NCI-H2196 treated with DMSO at 0.1 percent for 48 hours (cell line): ENCODE results near the gene ABCA1.
"Not testable (repeated sequence)": the region's sequence is repeated elsewhere in the genome, so short reads cannot be mapped to it uniquely, and the experiment has no call there.

ENCODE experiments used
- DNase-seq: peaks from one replicate; lab custom pipeline; 2025; ENCODE audit not compliant: unreplicated experiment; lab: John Stamatoyannopoulos, UW

ABCA1 gene

GRCh38 chr9:104774831-104775573 is 153.0 kb downstream of the ABCA1 start:
- no peak for DNase-seq

GRCh38 chr9:104774132-104774531 is 153.8 kb downstream of the ABCA1 start:
- no peak for DNase-seq

DNA sequence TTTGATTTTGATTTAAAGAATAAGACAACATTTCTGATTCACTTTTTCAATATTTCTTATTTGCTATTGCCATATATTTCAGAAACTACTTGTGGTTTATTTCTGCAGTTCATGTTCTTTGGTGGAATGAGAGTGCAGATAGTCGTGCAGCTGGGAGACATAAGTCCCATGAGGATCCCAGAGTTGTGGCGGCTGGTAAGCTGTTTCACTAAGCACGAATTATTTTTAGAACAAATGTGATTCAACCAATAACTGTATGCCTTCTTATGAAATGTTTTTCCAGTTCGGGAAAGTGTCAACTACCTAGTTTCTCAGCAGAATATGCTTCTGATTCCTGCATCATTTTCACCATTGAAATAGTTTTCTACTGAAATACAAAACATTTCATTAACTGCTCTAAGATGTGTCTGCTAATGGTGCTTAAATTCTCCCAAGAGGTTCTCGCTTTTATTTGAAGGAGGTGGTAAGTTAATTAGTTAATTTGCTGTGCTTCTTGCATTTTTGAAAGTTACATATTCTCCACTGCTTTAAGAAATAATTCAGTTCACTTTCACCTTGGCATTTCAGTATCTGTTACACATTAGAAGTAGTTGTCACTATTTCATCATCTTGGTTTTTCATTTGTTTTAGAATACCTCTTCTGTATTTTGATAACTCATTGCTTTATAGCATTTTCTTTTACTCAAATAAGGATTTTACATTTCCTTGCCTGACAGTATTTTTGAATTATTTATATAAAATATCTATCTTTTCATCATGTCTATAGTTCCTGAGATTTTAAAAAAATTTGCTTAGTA is 155.0 kb downstream of the ABCA1 start:
- no peak for DNase-seq

DNA sequence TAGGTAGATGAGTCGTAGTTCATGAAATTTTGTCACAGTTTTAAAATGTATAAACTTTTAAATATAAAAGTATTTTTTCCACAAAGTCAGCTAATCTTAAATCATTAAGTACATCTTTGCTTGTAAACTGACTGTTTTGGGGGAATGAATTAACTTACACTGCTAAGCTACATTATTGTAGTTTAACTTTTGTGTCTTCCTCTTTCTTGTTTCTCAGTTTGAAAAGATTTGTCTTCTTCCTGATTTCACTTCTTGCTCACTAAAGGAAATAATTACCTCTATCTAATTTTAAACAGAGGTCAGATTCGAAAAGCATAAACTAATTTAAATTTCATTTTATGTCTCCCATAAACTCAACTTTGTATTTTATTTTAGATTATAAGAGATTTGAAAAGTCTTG is 158.3 kb downstream of the ABCA1 start:
- no peak for DNase-seq

DNA sequence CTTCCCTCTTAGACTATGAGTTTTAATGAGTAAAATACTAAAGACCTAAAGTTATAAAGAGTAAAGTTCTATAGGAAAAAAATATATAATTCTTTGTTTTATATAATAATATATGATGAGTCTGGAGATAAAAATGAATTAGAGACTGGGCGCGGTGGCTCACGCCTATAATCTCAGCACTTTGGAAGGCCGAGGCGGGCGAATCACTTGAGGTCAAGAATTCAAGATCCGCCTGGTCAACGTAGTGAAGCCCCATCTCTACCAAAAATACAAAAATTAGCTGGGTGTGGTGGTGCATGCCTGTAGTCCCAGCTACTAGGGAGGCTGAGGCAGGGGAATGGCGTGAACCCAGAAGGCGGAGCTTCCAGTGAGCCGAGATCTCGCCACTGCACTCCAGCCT is 158.9 kb downstream of the ABCA1 start:
- not testable (repeated sequence) for DNase-seq

DNA sequence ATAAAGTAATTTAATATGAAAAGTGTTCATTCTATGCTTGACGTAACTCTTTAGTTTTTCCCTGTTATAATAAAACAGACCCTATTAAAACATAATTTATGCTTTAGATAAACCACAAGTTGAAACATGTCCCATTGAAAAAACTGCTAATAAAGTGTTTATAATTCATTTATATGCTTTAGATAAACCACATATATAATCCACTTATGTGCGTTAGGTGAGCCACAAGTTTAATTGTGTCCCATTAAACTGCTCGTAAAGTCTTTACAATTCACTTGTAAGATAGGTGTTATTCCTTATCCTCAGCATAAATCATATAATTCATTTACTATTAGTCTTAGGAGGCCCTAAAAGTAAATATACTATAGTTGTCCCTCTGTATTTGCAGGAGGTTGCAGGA is 160.4 kb downstream of the ABCA1 start:
- DNase-seq, result no peak

GRCh38 chr9:104766025-104766424 is 161.9 kb downstream of the ABCA1 start:
- DNase-seq, result no peak

- DNase-seq, result no peak
Observed at GRCh38 chr9:104765138-104765537, 162.8 kb downstream of the ABCA1 start.

GRCh38 chr9:104758974-104759373 is 169.0 kb downstream of the ABCA1 start:
- DNase-seq, result no peak

DNA sequence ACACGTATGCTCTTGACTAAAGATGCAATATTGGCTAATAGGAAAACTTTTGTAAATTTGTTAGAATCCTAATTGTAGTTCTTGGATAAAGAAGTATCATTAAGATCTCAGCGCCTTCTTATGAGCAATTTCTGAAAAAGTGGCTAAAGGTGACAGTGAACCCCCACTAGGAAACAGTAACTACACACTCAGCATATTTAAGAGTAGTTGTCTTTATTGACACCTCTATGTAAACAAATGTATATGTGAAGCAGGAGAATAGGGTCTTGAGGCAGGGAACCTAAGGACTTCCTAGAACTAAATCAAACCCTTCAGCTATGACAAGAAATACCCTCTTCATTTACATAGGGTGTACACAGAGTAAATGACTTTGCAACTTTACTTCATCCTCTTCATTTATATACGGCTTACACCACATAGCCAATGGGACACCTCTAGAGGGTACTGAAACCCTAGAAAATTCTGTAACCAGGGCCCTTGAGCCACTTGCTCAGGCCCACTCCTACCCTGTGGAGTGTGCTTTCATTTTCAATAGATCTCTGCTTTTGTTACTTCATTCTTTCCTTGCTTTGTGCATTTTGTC is 177.7 kb downstream of the ABCA1 start:
- no peak for DNase-seq

GRCh38 chr9:104748359-104749031 is 179.5 kb downstream of the ABCA1 start:
- DNase-seq, result no peak

DNA sequence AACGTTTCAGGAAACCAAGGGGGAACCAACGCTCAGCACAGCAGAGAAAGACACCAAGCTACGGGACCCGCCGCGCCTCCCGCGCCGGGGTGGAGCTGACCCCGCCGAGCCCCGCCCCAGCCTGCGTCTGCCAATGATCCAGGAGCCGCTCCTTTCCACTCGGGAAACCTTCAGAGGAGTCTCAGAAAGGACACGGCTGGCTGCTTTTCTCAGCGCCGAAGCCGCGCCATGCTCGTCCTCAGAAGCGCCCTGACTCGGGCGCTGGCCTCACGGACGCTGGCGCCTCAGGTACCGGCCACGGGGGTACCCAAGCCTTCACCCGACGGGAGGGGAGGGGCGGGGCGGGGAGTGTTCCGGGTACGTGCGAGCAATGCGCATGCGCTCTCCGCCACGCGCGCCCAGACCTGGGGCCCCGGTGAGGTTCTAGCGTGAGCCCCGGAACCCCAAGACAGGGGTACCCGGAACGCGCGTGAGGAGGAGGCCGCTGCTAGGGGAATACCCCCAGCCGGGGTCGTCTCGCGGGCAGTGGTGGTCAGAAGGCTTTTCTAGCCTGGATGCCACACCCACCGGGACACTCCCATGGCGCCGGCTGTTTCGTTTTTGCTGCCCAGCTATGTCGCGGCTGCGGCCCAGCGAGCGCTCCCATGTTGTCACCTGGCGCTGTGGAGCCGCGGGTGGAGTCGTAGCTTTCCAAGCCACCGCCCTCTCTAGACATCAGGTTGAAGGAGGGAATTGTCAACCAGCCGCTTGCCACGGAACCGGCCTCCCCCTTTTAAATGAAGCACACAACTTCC is 180.2 kb downstream of the ABCA1 start, which contains the start of gene NIPSNAP3A:
Gene NIPSNAP3A (plus strand): TSS at position 119 of the 794 bp plus-strand sequence. CDS start 110 bp downstream, at position 229.
- DNase-seq, result peak; percentile 76

DNA sequence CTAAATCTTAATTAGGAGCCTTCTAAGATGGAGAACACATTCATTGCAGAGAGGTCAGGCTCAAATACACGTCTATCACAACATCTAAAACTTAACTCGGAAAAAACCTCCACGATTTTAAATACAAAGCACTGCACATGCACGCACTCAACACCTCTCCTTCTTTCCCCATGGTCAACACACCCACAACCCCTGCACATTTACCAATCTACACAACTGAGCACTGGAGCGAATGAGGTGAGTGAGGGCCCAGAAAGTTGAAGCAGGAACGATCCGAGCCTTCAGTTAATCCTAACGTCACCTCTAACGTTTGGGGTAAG is 180.8 kb downstream of the ABCA1 start:
- no peak for DNase-seq

DNA sequence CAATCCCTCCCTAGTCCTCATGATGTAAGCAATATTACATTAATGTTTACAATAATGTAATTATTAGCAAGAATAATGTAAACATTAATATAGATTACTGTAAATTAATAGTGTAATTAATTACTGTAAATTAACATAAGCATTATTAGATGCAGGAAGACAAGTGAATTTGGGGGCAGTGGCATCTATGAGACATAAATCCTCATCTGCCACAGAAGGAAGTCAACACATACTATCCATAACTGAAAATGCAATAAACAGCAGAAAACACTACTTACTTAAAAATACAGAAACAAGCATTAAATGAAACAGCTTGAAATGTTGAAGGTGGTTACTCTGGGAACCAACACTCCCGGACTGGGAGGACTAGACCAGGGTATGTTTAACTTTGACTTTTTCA is 181.2 kb downstream of the ABCA1 start:
- DNase-seq, result no peak

GRCh38 chr9:104746285-104746684 is 181.7 kb downstream of the ABCA1 start:
- no peak for DNase-seq

DNA sequence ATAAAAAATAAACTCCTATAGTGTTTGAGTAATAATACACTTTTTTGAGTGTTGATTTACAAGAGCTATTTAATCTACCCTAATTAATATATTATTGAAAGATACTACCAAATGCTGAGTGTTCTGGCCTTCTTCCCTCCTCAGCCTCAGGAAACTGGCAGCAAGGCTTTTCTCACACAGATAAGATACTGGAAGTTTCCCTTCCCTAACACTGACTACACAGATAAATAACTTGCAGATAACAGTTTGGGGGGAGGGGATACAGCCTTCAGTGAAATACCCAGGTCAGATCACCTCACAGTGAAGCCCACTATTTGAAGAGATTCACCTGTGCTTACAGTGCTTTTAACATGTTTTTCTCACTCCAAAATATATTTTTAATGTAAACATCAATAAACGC is 182.1 kb downstream of the ABCA1 start:
- DNase-seq, result no peak

DNA sequence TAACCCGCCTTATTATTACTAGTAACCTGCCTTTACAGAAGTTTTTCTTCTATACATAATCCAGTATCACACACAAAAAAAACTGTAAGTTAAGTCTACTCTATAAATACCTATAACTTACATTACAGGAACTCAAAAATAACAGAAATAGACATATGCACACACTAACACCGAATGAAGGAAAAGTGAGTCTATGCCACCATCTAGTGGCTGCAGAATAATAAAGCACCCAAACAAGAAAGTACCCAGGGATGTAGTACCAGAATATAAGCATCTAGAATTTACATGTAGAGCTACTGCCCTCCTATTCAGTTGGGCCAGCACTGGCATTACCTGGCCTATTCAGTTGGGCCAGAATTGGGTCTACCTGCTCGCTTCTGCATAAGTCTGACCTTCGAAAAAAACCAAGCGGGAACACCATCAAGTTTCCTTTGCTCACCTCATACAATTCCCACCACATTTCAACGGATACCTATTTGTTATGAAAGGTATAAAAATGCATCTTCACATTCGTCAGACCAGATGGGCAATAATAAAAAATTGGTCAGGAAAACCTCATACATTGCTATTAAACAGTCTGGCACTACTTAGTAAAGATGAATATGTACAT is 184.5 kb downstream of the ABCA1 start:
- peak; percentile 52 for DNase-seq

DNA sequence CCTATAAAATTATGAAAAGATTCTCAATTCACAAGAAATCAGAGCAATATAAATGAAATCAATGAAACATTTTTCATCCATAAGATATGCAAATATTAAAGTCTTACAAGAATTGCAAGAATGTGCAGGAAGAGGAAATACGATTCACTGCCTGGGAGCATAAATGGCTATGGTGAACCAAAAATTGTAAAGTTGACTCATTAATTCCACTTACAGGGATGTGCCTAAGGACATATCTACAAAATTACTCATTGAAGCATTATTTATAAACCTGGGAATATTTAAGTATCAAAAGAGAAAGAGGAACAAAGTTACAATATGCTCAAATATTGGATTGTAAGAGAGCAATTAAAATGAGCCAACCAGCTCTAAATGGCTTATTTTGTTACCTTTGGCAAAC is 187.3 kb downstream of the ABCA1 start:
- DNase-seq, result no peak

- no peak for DNase-seq
Observed at GRCh38 chr9:104738452-104738851, 189.5 kb downstream of the ABCA1 start.
